Neural cell (in vitro differentiated cells): Measurements from ENCODE around the gene KHSRP.

Experiments used
- EP300 ChIP-seq: fragments of 450-650 bp; conservative IDR thresholded peaks from 2 replicates; pipeline ENCODE4 v1.6.1; 2014; ENCODE audit warnings: antibody characterized with exemption, mild to moderate bottlenecking, moderate library complexity; ENCODE audit not compliant: poor library complexity, severe bottlenecking
- EZH2 ChIP-seq: fragments of 200-600, 300-800 bp; shearing (Covaris generic), sonication (generic); IDR thresholded peaks from 2 replicates; pipeline ENCODE4 v1.6.1; 2014; ENCODE audit warnings: antibody characterized with exemption, low read length, borderline replicate concordance, mild to moderate bottlenecking; ENCODE audit not compliant: insufficient read depth, poor library complexity, severe bottlenecking
- POLR2AphosphoS5 ChIP-seq: IDR thresholded peaks from 2 replicates; pipeline ENCODE4 v1.6.1; 2012
- RAD21 ChIP-seq: fragments of 450-650 bp; conservative IDR thresholded peaks from 2 replicates; pipeline ENCODE4 v1.6.1; 2014; ENCODE audit warnings: antibody characterized with exemption, mild to moderate bottlenecking, moderate library complexity
- REST ChIP-seq: IDR thresholded peaks from 2 replicates; pipeline ENCODE4 v1.6.1; 2012; ENCODE audit warnings: borderline replicate concordance
- TAF1 ChIP-seq: IDR thresholded peaks from 2 replicates; pipeline ENCODE4 v1.6.1; 2012; ENCODE audit warnings: low read depth
- TF ChIP-seq, protein P1 (sequence below): fragments of 450-650 bp; IDR thresholded peaks from 2 replicates; pipeline ENCODE4 v1.5.1; 2014; ENCODE audit warnings: antibody characterized with exemption, mild to moderate bottlenecking, moderate library complexity; ENCODE audit not compliant: poor library complexity, severe bottlenecking

GRCh38 chr19:6450166-6450565, 25.6 kb upstream of the KHSRP start:
- TF ChIP-seq, protein P1, sequence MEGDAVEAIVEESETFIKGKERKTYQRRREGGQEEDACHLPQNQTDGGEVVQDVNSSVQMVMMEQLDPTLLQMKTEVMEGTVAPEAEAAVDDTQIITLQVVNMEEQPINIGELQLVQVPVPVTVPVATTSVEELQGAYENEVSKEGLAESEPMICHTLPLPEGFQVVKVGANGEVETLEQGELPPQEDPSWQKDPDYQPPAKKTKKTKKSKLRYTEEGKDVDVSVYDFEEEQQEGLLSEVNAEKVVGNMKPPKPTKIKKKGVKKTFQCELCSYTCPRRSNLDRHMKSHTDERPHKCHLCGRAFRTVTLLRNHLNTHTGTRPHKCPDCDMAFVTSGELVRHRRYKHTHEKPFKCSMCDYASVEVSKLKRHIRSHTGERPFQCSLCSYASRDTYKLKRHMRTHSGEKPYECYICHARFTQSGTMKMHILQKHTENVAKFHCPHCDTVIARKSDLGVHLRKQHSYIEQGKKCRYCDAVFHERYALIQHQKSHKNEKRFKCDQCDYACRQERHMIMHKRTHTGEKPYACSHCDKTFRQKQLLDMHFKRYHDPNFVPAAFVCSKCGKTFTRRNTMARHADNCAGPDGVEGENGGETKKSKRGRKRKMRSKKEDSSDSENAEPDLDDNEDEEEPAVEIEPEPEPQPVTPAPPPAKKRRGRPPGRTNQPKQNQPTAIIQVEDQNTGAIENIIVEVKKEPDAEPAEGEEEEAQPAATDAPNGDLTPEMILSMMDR, result no peak
- TF ChIP-seq EZH2 (no peak), RAD21 (no peak), POLR2AphosphoS5 (no peak), EP300 (no peak), TAF1 (no peak), REST (no peak)
